ENCODE measurements around the gene SNX19.

The SNX19 gene

DNA sequence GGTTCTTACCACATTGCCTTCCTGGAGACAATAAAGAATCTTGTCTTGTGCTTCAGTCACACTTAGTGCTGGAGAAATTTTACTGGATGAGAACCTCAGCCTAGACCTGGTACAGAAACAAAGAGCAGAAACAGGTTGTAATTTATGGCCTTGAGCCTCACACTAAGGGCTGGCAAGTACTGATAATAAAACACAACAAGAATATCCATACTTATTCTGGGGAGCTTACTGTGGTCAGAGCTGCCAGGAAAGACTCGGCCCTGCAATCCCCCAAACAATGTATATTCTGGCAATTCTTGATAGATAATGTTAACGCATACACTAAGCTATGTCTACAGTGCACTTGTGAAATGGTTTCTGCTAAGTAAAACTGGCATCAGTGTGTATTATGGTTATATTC is 9.7 kb downstream of the SNX19 start:
- DNase-seq, result no peak

- no peak for DNase-seq
Measured at GRCh38 chr11:130905512-130905911, 10.8 kb downstream of the SNX19 start.

DNA sequence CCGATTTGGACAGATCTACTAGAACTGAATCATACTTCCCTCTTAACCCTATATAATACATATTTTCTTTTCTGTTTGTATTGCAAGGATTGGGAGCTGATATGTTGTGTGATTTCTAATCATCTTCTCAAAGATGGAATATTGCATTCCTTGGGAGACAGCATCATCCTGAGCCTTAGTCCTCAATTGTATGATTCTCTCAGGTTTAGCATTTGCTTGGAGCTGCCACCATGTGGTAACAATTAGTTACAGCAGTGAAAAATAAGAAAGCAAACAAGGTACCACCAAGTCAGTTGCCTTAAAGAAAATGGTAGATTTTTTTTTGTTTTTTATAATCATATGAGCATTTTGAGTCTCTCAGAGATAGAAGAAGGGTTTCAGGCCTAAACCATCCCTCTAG is 11.9 kb downstream of the SNX19 start:
- no peak for DNase-seq

GRCh38 chr11:130902380-130902779 is 13.9 kb downstream of the SNX19 start:
- no peak for DNase-seq

- DNase-seq, result no peak
Measured at GRCh38 chr11:130899106-130899505, 17.2 kb downstream of the SNX19 start.

GRCh38 chr11:130897262-130898182 is 18.8 kb downstream of the SNX19 start:
- DNase-seq, result no peak

- peak; percentile 33 to 76 for DNase-seq
Measured at GRCh38 chr11:130894322-130895025, 21.8 kb downstream of the SNX19 start.

- DNase-seq, result no peak
Measured at GRCh38 chr11:130892861-130893260, 23.4 kb downstream of the SNX19 start.

DNA sequence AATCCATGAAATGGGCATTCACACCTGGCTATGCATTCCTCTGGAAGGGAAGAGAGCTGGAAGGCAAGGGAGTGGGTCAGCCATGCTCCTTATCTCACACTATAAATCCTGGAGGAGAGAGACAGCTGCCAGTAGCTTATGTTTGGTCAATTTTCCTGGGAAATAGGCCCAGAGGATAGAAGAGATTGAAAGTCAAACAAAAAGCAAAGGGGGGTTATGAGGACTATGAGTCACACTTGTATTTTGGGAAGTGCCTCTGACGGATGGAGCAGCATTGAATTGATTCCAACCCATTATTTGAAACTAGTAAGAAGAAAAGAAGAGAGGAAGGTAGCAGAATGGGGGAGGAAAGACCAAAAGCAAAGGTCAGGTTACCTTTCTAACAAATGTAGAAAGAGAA is 25.0 kb downstream of the SNX19 start:
- DNase-seq, result no peak

DNA sequence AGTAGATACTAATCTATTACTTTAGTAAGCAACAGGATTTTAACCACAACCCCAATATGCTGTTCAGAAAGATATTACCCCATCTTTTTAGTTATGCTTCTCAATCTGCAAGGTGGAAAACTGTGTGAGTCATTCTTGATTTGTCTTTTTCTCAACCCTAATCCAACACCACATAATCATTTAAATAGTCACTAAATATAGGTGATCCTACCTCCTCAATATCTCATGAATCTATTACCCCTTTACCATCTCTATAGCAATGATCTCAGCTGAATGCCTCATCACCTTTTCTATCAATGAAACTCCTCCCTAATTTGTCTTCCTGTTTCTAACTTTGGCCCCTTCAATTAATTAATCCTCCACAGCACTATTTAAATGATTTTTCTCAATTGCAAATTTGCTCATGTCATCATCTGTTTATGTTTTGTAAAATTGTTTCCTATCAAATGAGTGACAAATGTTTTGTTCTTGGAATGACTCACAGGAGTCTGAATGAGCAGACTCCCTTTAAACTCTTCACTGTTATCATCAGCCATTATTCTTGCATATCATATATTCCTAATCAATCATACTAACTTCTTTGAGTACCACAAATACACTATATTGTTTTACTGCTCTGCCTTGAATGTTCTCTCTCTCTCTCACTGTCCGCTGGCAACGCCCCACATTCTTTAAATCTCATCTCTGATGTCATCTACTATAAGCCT is 26.1 kb downstream of the SNX19 start:
- no peak for DNase-seq

DNA sequence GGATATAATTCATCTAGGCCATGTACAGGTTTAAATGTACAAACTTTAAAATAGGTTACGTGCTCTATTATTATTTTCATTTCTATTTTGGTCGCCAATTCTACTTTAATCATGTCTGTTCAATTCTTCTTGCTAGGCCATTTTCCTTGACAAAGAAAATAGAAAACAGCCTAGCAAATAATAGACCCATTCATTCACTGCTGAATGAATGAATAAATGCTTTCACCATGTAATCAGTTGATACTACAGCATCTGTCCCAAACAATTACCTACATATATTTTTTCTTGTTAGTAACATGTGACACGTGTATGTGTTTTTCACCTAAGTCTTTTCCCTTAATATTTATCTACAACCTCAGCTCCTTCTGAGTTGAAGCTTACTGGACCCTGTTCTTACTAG is 27.5 kb downstream of the SNX19 start:
- DNase-seq, result no peak

DNA sequence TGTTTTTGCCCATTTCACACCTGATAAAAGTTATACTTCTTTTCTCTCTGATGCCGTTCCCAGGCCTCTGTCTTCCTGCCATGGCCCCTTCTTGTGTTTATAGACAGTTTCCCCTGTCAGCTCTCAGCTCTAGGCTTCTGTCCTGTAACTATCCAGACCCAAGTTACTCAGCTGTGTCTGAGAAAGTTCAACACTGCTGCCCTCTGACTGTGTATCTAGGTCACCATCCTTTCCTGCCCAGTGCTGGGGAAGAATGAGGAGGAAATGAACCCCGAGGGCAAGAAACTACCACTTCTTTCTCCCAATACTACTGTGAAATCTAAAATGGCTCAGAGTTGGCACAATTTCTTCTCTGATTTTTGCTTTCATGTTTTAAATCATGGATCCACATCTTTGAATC is 29.6 kb downstream of the SNX19 start:
- DNase-seq, result no peak

DNA sequence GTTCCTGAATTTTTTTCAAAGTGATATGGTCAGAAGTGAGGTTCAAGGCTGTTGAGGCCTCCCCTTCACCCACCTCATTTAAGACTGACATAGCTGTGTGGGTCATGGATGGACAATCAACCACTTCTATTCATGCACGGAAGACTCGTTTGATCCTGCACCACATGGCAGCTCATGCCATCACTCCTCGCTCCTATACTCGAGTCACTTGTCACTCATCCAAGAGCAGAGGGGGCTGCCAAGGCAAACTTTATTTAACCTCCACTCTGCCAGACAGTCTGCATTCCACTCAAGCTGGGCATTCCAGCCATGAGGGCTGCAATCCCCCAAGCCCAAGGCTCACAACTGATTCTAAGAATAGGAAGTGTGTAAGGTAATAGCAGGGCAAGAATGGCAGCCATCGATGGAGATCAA is 34.1 kb downstream of the SNX19 start:
- DNase-seq, result no peak

- DNase-seq, result no peak
Measured at GRCh38 chr11:130881475-130882137, 34.7 kb downstream of the SNX19 start.

GRCh38 chr11:130879836-130880235 is 36.4 kb downstream of the SNX19 start:
- no peak for DNase-seq

- no peak for DNase-seq
Measured at GRCh38 chr11:130876931-130877915, 39.1 kb downstream of the SNX19 start.

GRCh38 chr11:130876100-130876499 is 40.2 kb downstream of the SNX19 start:
- no peak for DNase-seq

DNA sequence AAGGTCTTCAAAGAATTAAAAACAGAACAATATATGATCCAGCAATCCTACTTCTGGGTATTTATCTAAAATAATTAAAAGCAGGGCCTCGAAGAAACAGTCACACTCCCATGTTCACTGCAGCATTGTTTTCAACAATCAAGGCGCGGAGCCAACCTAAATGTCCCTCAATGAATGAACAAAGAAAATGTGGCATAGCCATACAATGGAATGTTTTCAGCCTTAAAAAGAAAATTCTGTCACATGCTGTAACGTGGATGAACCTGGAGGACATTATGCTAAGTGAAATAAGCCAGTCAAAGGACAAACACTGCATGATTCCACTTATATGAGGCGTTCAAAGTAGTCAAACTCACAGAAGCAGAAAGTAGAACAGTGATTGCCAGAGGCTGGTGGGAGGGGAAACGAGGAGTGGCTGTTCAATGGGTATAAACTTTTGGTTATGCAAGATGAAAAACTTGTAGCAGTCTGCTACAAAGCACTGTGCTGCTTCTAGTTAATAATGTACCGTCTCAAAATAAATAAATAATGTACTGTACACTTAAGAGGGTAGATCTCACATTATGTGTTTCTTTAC is 41.2 kb downstream of the SNX19 start:
- DNase-seq, result no peak

DNA sequence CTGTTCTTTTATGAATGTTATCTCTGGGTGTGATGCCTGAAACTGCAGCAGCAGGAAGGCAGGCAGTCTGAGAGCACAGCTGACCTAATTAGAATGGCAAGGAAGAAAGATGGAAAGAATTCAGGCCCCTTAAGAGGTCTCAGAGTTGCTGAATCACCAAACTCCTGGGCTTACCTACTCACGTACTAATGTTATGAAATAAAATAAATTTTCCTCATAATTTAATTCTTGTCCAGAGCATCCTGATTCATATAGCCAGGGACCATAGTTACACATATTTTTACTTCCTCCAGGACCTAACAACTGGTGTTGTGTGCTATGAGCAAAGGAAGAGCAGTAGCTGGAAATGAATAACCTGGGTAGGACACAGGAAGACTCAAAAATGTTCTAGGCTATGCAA is 41.9 kb downstream of the SNX19 start:
- DNase-seq, result no peak

DNA sequence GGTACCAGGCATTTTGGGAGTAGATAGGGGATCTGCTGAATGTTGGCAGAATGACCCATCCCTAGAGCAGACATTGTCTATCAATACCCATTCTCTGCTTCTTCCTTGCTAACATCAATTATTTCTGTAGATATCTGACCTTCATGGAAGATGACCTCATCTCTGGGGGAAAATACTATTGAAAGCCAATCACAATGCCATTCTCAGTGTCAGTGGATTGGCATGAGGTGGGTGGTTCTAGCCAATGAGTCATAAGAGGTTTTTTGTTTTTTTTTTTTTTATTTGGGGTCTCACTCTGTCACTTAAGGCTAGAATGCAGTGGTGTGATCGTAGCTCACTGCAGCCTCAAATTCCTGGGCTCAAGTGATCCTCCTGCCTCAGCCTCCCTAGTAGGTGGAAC is 42.5 kb downstream of the SNX19 start:
- no peak for DNase-seq

DNA sequence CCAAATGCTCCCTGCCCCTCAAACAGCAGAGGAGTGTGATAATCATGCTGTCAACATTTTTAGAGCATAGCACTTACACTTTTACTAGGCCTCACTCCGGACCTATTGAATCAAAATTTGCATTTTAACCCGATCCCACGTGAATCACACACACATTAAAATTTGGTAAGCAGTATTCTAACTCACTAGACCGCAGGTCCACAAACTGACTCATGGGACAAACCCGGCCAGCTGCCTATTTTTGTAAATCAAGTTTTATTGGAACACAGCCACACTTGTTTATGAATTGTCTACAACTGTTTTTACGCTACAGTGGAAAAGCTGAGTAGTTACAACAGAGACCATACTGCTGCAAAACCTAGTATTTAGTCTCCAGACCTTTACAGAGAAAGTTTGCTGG is 43.3 kb downstream of the SNX19 start:
- peak in 1 of 2 experiments; percentile 7 for DNase-seq
